NCI-H146 treated with DMSO at 0.1 percent for 48 hours (cell line): ENCODE data around the gene TTI1.

Experiments used
- DNase-seq: peaks from one replicate; lab custom pipeline; 2025; ENCODE audit not compliant: unreplicated experiment; lab: John Stamatoyannopoulos, UW

The TTI1 gene

GRCh38 chr20:37989601-37990295 lies 43.5 kb downstream of the TTI1 start:
- DNase-seq = no peak

- no peak for DNase-seq
Measured at GRCh38 chr20:37988306-37988954, 44.8 kb downstream of the TTI1 start.

- DNase-seq = no peak
Measured at GRCh38 chr20:37987602-37988290, 45.5 kb downstream of the TTI1 start.

GRCh38 chr20:37986873-37987601 lies 46.2 kb downstream of the TTI1 start:
- no peak for DNase-seq

- DNase-seq = no peak
Measured at GRCh38 chr20:37986044-37986858, 47.0 kb downstream of the TTI1 start.

- no peak for DNase-seq
Measured at GRCh38 chr20:37984018-37984785, 49.1 kb downstream of the TTI1 start.

GRCh38 chr20:37983286-37983685 lies 50.0 kb downstream of the TTI1 start:
- no peak for DNase-seq

- DNase-seq = no peak
Measured at GRCh38 chr20:37981568-37981967, 51.7 kb downstream of the TTI1 start.

GRCh38 chr20:37980876-37981275 lies 52.4 kb downstream of the TTI1 start:
- DNase-seq = no peak

GRCh38 chr20:37980383-37980782 lies 52.9 kb downstream of the TTI1 start:
- DNase-seq = no peak

GRCh38 chr20:37979021-37979985 lies 54.0 kb downstream of the TTI1 start:
- DNase-seq = no peak

- no peak for DNase-seq
Measured at GRCh38 chr20:37977786-37978185, 55.5 kb downstream of the TTI1 start.

- no peak for DNase-seq
Measured at GRCh38 chr20:37977338-37977737, 55.9 kb downstream of the TTI1 start.

- DNase-seq = no peak
Measured at GRCh38 chr20:37976887-37977286, 56.4 kb downstream of the TTI1 start.

- no peak for DNase-seq
Measured at GRCh38 chr20:37973059-37973910, 60.0 kb downstream of the TTI1 start.

- DNase-seq = no peak
Measured at GRCh38 chr20:37972256-37973058, 60.8 kb downstream of the TTI1 start.

- no peak for DNase-seq
Measured at GRCh38 chr20:37971561-37972127, 61.6 kb downstream of the TTI1 start.
